ENCODE measurements around the gene KCTD19.
A peak's percentile ranks its signal among the peaks of the same experiment; 100 is the strongest.

Gene KCTD19

DNA sequence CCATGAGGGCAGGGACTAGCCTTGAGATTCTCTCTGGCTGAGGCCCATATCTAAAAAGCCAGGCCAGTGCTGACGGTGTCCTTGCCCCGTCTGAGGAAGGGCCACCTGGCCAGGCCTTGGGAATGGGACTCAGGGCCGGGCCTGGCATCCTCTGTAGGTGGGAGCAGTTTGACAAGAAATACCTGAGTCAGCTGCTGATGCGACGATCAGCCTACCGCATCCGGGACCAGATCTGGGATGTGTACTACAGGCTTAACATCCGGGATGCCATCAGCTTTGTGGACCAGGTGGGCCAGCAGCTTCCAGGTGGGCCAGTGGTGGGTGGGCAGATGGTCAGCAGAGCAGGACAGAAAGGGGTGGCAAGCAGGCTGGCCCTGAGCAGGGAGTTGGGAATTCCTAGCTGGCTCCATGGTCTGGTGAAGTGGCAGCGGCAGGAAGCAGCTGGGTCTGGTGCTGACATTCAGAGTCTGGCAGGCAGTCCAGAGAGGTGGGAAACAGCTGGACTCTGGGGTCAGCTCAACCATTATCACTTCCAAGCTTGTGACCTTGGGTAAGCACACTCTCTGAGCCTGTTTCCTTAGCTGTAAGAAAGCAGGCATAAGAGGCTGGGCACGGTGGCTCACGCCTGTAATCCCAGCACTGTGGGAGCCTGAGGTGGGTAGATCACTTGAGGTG lies 68.2 kb downstream of the KCTD19 start:
- no peak for DNase-seq (ENCODE audit: low read depth)

DNA sequence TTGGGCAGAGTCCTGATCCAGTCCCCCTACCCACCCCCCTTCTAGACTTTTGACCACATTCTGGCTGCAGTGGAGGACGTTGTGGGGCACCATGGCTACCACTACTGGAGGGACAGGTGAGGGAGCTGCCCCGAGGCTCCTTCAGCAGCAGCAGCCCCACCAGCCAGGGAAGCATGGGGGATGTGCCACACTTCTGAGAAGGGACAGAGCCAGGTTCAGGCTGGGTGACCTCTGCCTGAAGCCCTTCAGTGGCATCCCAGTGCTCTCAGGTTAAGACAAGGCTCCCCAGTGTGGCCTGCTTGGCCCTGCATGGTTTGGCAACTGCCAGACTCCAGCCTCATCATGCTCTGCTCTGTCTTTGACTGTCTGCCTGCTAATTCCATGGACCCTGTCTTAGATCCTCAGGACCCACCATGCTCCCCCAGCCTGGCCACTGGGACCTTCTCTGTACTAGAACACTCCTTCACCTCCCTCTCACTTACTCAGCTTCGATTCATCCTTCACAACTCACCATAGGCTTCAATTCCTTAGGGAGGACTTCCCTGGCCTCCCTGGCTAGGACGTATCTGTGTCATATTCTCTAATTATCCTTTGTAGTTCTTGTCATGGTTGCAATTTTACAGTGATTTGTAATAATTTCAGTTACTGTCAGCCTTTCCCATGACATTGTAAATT lies 68.9 kb downstream of the KCTD19 start:
- no peak for DNase-seq (ENCODE audit: low read depth)

DNA sequence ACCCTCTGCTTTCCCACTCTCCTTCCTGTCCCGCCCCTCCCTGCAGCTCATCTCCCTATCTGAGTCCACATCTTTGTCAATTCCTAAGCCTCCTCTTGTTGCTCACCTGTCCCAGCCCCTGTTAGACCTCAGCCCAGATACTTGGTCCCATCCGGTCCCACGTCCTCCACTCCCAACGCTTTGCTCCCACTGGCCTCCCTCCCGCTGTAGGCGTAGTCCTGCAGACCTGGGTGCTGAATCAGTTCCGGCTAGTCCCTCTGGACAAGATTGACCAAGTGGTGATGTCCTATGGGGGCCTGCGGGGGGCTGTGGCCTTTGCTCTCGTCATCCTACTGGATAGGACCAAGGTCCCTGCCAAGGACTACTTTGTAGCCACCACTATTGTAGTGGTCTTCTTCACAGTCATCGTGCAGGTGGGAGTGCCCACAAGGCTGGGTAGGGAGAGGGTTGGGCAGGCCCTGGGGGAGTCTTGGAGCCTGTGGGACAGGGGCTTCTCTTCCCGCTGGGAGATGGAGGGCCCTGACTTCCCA lies 69.8 kb downstream of the KCTD19 start:
- no peak for DNase-seq (ENCODE audit: low read depth)

DNA sequence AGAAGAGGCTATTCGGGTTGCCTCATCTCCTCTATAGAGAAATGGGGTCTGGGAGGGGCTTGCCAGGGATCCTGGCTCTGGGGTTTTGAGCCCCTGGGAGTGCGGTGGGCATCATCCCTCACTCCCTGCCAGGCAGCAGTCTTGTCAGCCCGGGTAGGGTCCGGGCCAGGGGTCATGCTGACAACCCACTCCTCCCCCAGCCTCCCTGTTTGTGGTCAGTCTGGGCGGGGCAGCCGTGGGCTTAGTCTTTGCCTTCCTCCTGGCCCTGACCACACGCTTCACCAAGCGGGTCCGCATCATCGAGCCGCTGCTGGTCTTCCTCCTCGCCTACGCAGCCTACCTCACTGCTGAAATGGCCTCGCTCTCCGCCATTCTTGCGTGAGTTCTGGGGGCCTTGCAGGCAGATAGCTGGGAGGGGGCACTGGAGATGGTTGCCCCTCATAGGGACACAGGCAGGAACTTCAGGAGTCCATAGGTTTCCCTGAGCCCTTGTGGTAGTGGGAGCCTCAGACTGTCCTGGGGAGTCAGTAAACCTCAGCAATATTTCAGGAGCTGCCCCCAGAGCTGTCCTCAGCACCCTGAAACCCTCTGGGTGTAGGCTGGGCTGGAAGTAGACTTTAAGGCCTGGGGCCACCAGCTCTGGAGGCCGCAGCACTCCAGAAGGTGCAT lies 70.9 kb downstream of the KCTD19 start:
- no peak for DNase-seq (ENCODE audit: low read depth)

DNA sequence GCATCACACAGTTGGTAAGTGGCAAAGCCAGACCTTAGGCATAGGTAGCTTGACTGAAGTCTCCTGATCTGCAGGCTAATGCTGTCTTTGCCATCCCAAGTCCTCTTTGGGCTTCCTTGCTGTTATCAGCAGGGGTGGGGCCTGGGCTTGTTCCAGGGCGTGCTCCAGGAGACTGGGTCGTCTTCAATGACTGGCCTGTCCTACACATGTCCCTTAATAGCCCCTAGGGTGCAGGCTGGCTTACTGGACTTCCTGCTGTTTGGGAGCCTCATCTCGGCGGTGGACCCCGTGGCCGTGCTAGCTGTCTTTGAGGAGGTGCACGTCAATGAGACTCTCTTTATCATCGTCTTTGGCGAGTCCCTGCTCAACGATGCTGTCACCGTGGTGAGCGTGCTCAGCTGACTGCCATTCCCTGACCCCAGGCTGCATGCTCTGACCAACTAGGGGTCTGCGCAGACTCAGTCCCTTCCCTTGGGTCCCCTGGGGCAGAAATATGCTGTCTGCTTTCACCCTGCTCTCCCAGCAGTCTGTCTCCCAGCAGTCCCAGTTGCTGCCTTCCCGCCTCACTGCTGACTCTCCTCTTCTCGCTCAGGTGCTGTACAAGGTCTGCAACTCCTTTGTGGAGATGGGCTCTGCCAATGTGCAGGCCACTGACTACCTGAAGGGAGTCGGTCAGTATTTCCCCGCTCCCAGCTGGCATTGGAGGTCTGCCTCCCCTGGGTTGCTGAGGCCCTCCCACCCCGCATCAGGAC lies 71.6 kb downstream of the KCTD19 start:
- DNase-seq (ENCODE audit: low read depth) = no peak

DNA sequence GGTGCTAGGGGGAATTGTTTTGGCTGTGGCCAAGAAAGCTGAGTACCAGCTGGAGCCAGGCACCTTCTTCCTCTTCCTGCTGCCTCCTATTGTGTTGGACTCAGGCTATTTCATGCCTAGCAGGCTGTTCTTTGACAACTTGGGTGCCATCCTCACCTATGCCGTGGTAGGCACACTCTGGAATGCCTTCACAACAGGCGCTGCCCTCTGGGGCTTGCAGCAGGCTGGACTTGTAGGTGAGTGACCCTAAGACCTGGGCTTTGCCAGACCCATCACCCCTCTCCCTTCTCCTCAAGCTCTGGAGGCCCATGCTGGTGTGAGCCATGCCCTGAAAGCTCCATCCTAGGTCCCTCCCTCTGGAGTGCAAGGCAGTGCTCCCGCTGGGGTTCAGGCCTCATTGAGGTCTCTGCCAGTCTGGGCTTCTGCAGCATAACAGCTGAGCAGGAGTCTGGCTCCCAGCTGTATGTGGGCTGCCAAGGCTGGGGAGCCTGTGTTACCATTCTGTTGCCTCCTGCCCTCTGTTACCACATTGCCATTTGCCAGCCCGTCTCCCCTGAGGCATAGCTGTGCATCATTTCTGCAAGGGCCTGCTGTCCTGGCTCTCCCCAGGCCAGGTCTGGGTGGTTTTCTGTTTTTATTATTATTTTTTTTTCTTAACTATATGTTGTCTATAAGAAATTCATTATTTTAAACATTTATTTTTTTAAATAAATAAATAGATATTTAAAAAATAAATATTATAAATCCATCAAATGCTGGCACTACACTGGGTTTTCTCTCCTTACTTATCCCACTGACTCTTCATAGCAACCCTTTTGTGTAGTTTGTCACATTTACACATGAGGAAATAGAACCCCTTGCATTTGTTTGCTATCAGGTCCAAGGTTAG lies 73.7 kb downstream of the KCTD19 start:
- no peak for DNase-seq (ENCODE audit: low read depth)

DNA sequence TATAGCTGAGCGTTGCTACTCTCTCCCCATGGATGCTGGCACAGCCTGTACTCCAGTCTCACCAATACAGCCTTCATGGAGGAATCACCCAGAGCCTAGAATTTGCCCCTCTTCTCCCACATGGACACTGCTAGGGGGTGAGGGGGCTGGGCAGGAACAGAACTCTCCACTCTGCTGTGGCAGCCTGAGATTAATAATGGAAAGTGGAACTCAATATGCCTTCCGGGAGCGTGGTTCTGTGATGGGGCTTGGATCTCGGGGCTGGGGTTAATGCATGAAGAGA lies 76.6 kb downstream of the KCTD19 start:
- DNase-seq (ENCODE audit: low read depth) = no peak

DNA sequence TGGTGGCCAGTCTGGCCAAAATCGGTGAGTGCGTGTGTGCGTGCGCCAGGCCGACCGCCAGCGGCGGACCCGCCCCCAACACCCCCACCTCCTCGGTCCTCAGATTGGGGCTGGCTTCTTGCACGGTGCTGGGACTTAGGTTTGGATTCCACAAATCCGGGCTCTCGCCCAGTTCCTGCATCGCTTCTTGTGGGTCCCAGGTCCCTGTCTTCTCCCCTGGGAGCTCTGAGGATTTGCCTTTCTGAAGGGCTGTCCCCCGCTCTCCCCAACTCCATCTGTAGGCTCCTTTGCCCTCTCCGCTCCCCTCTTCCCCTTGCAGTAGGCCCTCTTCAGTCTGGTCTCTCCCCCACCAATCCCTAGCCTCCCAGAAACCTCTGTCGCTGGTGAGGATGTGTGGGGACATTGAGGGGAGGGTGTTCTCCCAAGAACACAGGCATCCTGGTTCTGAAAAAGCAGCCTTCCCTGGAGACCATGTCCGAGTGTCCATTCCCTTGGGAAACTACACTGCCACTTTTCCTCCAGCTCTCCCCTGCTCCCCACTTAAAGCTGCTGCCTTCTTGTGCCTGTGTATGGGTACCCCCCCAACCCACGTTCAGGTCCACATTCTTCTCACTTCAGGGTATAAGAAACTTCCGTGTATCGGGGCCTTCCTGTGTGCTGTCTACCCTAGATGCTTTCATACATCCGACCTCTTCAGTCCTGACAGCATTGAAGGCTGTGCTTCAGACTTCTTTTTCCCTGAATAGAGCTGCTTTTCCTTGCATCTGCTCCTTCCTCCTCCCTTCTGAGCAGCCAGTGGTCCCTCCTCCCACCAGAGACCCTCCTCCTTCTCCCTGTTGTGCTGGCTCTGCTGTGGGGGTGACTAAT lies 77.1 kb downstream of the KCTD19 start:
- DNase-seq (ENCODE audit: low read depth) = no peak

DNA sequence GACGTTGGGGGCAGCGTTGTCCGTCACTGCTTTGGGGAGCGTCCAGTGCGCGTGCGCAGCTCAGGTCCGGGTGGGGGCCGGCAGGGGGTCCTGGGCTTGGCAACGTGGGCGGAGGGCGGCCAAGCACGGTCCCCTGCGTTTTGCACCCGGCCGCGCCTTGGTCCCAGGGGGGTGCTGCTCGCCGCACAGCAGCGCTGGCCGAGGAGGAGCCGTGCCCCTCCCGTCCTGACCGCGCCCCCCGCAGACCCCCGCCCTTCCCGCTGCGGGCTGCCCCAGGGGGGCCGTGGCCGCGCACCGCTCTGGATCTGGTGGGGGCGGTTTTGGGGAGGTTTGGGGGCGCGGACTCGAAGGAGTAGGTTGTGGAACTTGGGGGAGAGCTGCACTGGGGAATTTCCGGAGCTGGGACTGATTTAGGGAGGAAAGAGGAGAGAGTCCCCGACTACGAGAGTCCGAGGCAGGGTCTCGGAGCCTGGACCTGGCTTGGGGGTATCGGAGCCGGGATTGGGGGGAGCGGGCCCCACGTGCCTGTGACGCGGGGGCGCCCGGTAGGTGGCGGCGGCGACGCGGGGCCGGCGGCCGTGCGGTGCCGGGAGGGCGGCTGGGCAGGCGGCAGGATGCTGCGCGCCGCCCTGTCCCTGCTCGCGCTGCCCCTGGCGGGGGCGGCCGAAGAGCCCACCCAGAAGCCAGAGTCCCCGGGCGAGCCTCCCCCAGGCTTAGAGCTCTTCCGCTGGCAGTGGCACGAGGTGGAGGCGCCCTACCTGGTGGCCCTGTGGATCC lies 78.0 kb downstream of the KCTD19 start, which contains the start of gene SLC9A5:
SLC9A5 (plus strand) TSS at position 579 of the 777 bp plus-strand sequence; CDS start at position 615, 36 bp downstream.
- no peak for DNase-seq (ENCODE audit: low read depth)

DNA sequence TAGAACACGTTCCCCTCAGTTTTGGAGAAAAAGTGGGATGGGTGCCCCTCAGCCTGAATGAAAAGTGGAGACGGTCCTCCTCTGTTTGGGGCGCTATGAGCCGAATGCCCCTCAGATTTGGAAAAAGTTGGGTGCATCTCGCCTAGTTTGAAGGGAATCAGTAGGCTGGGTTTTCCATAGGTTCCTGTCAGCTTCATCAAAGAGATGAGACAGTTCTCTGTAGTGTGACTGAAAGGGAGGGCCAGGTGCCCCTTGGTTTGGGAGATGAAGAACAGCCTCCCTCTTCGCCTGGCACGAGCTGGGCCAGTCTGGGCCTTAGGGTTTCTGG lies 78.5 kb downstream of the KCTD19 start:
- DNase-seq (ENCODE audit: low read depth) = no peak

DNA sequence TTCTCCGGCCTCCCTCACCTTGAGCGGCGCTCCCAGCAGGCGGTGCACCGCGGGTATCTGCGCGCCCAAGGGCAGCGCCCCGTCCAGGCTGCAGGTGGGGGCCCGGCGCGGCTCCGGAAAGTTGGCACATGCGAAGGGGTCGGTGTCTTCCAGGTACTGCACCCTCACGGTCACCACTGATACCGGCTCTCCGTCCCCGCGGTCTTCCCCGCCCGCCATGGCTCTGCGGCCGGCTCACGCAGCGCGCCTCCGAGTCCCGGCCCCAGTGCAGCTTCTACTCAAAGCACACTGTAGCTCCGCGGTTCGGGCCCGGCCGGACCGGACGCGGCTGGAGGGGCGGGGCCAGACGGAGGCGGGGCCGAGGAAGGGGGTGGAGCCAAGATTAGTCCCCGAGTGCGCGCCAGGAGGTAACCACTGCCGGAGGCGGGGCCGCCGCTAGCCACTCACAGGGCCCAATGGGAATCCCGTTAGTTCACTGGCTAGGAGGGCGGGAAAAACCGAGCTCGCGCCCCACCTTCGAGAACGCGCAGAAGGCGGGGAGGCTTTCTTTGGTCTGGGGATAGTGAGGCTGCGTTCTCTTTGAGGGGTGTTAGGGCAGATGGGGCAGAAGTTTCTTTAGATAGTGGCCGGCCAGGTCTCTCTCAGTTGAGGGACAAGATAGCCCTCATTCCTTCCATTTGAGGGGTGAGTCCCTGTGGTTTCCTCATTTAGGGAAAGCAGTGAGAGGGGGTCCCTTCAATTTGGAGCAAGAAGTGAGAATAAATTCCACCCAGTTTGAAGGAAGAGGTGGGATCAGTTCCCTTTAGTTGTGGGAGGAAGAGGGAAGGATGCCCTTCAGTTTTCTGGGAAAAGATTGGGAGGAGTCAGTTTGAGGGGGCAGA lies 79.1 kb downstream of the KCTD19 start, which contains the start of gene FHOD1:
FHOD1 (minus strand) TSS at position 290 of the 881 bp plus-strand sequence; CDS start at position 219, 71 bp downstream.
- peak; percentile 90 for DNase-seq (ENCODE audit: low read depth)

DNA sequence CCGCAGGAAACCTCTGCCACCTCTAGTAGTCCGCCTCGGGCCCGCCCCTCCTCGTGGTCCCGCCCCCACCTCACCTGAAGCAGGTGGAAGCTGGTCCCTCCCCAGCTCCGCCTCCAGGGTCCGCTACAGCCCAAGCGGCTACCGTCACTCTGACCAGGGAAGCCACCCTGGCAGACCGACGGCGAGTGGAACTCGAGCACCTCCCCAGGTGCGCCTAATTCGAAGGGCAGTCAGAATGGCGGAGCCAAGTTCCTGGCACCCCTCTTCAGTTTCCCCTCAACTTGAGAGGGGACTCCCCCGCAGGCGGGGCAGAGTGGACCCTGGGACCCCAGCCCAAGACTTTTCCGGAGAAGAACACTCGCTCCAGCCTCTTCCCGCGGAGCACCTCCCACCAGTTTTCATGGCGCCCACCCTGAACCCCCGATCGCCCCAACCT lies 79.8 kb downstream of the KCTD19 start:
- DNase-seq (ENCODE audit: low read depth) = no peak

DNA sequence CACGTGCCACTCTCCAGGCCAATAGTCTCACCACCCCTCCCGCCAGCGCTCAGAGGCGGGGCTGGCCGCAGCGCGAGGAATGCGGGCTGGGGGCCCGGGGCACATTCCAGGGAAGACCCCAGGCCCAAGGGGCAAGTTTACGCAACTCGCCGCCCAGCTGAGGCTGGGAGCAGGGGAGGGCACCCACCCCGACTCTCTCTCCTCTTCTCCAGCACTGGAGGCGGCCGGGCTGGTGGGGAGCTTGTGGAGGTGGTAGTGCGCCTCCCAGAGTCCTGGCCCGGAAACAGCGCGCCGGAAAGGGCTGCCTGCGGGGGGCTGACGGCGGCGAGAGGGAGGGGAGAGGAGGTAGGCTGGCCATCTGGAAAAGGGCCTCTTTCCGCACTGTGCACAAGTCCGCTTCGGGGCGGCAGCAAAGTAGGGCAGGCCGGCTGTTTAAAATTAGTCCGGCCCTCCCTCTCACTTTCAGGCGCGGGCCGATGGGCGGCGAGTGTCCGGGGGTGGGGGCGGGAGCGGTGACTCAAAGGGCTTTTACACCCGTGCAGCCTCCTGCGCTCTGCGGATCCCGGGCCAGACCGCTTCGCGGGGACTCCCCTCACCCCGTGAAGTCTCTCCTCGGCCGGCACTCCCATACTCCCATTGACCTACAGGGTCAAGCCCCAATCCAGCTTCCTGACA lies 80.3 kb downstream of the KCTD19 start:
- peak; percentile 64 for DNase-seq (ENCODE audit: low read depth)

DNA sequence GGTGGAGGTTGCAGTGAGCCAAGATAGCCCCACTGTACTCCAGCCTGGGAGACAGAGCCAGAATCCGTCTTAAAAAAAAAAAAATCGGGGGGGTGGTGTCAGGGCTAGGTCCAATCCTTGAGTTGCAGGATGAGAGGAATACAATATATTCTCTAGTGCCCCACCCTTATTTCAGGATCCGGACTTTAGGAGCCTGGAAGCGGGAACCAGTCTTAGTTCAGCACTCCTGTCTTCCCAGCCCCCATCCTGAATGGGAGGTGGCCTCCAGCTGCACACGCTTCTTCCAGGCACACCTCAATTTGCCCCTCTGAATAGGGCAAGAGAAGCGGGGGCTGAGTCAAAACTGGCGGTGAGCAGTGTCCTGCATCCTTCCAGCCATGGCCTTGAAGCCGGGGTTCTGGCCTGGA lies 80.9 kb downstream of the KCTD19 start:
- DNase-seq (ENCODE audit: low read depth) = no peak

DNA sequence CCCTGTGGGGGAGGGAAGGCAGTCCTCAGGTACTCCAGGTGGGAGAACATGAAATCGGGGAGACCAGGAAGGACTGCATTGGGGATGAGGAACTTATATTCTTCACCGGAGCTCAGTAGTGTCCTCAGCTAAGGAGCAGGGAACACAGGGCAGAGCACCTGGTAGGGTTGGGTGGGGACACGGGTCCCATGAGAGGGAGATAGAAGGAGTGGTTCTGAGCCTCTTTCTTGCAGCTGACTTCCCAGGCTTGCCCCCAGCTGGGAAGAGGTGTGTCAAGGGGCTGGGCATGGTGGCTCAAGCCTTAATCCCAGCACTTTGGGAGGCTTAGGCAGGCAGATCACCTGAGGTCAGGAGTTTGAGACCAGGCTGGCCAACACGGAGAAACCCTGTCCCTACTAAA lies 81.4 kb downstream of the KCTD19 start:
- no peak for DNase-seq (ENCODE audit: low read depth)

DNA sequence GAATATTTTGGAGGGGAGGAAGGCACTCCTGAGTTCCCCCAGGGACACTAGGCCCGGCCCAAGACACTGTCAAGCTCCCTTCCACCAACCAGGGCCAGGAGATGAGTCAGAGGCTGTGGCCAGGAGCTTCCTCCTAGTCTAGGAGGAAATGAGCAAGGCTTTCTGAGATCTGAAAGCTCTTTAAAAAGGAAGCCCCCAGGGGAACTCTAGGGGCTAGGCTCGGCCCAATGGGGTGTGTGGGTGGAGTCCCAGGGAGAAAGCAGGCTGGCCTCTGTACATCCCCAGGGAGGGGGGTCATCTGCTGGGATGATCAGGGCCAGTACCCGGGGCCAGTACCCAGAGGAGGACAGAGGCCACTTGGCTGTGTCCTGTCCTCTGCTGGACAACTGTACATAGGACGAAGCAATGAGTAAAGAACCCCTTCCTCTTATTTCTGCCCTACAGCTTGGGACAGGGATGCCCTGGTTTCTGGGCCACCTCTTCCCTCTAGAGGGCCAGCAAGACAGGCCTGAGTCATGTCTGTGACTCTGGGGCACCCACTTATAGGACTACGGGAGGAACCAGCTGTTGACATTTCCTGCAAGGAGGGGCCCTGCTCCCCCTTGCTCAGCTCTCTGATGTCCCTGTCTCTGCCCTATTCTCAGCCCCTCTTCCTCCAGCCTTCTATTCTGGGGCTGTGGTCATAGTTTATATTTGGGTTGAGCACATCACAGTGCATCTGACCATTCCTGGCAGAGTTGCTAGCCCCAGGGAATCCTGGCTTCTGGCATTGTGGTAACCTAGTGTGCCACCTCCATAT lies 82.0 kb downstream of the KCTD19 start:
- DNase-seq (ENCODE audit: low read depth) = peak; percentile 71

DNA sequence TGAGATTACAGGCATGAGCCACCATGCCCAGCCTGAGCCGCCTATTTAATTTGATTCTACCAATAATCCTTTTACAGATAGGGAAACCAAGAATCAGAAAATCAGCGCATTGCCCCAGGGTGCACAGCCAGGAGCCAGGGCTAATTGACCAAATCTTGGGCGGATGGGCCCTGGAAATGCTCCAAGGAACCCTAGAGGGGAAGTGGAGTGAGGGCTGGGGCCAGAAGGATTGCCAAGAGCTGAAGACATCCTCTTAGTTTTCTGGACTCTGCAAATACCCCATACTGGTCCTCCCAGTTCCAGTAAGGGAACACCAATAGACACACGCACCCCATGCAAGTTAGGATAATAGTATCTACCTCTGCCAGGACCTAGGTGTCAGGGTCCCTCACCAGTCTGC lies 83.1 kb downstream of the KCTD19 start:
- no peak for DNase-seq (ENCODE audit: low read depth)

Measured in HS-27A (cell line).